Myocyte (in vitro differentiated cells): ENCODE results near the gene ACOD1. TPM values are rescaled to one million over a fixed set of nuclear protein-coding genes. Genes with fewer than 3 reads are reported as not detected.
"Not testable (repeated sequence)": the region's sequence is repeated elsewhere in the genome, so short reads cannot be mapped to it uniquely, and the experiment has no call there.

ENCODE experiments used
- DNase-seq: peaks from one replicate; pipeline ENCODE4 v3.0.0-alpha.2; 2012; ENCODE audit warnings: low read depth
- total RNA-seq: library from RNA; depleted of rRNA; stranded (reverse); fragments of >200 nt; gene quantifications from 2 replicates; pipeline ENCODE4 v1.2.3, GENCODE V29; 2014

The ACOD1 gene
- total RNA-seq, 1 donor from 2014 or later: not detected

DNA sequence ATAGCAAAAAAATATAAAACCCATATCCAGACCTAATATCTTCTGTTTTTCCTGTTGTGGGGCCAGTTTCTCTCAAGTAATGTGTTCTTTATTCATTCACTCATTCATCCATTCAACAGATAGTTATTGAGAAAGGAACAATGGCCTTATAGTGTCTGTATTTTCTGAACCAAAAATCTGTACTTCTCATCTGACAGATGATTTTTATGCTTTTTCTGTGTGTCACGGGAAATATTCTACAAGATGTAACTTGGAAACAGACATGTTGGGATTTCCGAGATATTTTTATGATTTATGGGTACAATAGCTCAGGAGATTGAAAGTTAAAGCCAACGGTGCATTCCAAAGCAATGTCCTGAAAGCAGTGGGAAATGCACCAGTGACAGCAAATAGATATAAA lies 5.7 kb downstream of the ACOD1 start:
- DNase-seq: no peak

DNA sequence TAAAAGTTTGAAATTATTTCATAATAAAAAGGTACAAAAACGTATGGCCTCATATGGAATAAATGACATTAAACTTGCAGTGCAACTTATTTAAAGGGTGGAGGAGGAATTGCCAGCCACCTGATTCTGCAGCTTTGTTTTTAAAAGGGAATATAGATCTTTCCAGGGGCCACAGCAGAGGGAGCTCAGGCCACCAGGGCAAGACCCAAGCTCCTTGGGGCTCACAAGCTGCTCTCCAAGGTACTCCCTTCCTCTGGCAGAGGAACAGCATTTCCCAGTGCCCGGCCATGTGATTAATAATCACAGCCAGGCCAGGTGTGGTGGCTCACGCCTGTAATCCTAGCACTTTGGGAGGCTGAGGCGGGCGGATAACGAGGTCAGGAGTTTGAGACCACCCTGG lies 6.2 kb downstream of the ACOD1 start:
- DNase-seq: no peak

DNA sequence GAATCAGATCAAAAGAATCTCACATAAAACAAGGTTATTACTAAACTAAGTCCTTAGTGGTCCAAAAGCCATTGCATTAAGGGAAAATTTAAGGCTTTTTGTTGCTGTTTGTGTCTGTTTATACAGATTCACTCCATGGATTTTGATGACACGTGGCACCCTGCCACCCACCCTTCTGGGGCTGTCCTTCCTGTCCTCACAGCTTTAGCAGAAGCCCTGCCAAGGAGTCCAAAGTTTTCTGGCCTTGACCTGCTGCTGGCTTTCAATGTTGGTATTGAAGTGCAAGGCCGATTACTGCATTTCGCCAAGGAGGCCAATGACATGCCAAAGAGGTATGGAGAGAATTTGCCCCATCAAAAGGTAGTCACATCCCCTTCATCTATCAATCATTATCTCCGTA lies 6.9 kb downstream of the ACOD1 start:
- no peak for DNase-seq

DNA sequence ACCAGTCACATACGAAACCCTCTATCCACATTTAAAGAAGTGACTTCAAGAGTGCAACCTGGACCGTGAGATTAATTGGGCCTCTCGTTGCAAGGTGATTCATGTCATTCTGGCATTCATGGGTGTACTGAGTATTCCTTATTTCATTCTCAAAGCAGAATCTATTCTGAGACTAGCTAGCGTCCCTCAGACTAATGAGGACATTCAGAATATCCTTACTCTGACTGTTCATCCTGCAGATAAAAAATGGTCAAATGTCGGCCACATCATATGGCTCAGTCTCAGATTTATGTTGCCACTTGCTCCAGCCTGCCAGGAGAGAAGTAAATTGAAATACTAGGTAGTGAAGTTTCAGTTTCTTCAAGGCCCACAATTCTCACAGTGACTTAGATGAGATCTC lies 7.3 kb downstream of the ACOD1 start:
- DNase-seq: no peak

DNA sequence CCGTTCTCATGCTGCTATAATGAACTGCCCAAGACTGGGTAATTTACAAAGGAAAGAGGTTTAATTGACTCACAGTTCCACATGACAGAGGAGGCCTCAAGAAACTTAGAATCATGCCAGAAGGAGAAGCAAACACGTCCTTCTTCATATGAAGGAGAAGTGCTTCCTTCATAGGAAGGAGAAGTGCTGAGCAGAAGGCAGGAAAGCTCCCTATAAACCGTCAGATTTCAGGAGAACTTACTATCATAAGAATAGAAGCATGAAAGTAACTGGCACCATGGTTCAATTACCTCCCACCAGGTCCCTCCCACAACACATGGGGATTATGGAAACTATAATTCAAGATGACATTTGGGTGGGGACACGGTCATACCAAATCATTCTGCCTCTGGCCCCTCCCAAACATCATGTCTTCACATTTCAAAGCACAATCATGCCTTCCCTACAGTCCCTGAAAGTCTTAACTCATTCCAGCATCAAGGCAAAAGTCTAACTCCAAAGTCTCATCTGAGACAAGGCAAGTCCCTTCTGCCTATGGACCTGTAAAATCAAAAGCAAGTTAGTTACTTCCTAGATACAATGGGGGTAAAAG lies 10.6 kb downstream of the ACOD1 start:
- no peak for DNase-seq

DNA sequence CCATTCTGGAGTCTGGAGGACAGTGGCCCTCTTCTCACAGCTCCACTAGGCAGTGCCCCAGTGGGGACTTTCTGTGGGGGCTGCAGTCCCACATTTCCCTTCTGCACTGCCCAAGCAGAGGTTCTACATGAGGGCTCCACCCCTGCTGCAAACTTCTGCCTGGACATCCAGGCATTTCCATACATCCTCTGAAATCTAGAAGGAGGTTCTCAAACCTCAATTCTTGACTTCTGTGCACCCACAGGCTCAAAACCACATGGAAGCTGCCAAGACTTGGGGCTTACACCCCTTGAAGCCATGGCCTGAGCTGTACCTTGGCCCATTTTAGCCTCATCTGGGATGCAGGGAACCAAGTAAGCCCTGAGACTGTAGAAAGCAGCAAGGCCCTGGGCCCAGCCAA lies 11.4 kb downstream of the ACOD1 start:
- DNase-seq: not testable (repeated sequence)

DNA sequence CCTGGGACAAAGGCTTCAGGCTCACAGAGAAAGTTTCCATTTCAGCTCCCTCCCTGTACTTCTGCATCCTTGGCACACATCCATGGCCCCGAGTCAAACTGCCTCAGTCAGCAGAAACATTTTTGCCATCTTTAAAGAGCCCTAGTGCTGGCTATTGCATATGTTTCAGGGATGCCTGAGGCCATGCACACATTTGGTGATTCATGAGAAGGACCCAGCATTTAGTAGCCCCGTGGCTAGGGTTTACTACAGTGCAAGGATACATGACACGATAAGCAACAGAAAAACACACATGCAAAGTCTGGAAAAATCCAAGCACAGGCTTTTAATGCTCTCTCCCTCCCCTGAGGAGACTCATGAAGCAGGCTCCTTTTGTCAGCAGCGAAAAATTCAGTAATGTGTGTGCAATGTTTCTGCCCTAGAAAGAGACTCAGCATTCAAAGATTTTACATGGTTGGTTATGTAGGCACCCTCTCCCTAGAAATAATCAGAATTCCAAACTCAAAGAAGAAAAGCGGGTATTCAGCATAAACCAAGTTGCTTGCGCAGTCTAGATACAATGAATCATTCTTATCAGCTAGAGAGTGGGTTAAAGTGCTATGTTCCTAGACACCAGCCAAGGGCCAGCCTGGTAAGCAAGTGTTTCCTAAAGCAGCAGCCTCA lies 17.6 kb downstream of the ACOD1 start:
- DNase-seq: peak; percentile 56

DNA sequence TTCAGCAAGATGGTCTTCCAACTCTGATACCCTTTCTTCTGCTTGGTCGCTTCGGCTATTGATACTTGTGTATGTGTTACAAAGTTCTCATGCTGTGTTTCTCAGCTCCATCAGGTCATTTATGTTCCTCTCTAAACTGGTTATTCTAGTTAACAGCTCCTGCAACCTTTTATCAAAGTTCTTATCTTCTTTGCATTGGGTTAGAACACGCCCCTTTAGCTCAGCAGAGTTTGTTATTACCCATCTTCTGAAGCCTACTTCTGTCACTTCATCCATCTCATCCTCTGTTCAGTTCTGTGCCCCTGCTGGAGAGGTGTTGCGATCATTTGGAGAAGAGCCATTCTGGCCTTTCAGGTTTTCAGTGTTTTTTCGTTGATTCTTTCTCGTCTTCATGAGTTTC lies 18.7 kb downstream of the ACOD1 start:
- no peak for DNase-seq

DNA sequence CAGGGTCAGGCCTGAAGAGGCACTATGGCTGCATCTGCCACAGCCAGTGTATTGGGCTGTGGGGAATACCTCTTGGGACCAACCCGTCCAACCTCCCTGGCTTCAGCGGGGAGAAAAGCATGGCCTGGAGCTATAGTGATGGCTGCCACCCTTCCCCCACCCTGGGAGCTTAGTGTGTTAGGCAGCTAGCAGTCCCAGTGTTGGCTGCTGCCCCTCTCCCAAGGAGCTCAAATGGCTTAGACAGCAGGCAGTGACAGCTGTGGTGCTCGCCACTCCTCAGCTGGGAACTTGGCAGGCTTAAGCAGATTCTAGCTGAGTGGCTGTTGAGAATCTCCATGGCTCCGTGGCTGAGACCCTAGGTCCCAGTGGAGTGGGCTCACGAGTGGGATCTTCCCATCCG lies 19.7 kb downstream of the ACOD1 start:
- DNase-seq: peak; percentile 92

DNA sequence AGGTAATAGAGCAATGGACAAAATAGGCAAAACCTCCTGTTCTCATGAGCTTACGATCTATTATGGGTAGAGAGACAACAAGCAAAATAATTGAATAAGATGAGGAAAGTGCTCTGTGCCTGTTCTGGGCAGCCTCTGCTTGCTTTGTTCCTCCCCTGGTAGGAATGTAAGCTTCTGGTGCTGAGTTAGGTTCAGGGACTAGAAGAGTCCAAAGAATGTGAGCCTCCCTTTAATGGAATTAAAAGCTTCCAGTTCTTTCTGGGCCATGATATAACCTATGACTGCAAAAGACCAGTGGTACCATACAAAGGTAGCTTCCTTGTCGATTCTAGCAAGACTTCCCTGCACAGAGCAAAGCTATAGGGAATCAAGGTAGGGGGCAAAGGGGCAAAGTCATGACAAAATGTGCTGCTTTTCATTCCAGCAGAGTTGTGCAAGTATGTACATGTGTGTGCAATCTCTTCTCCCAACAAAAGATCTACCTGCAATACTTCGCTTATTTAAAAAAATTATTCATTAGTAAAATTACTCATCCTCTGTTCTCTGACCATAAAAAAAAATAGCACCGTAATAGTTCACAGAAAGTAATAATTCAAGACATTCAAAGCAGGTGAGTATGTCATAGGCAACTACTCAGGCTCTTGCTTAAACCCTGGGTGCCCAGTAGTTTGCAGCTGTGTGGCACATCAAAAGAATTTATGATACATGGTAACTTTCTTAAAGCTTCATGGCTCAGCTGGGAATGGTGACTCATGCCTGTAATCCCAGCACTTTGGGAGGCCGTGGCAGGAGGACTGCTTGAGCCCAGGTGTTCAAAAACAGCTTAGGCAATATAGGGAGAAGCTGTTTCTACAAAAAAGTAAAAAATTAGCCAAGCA lies 21.4 kb downstream of the ACOD1 start:
- DNase-seq: no peak

DNA sequence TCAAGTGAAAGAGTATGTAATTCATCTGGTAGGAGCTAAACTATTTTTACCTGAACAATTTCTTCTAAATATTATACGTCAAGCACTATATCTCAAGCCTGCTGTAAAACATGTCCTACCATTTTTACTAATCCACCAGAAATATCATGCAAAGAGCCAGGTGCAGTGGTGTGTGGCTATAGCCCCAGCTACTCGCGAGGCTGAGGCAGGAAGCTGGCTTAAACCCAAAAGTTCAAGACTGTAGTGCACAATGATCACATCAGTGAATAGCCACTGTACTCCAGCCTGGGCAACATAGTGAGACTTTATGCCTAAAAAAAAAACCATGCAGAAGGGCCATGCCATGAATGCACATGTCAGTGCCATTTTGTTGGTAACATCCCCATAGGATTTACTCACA lies 22.9 kb downstream of the ACOD1 start:
- no peak for DNase-seq

DNA sequence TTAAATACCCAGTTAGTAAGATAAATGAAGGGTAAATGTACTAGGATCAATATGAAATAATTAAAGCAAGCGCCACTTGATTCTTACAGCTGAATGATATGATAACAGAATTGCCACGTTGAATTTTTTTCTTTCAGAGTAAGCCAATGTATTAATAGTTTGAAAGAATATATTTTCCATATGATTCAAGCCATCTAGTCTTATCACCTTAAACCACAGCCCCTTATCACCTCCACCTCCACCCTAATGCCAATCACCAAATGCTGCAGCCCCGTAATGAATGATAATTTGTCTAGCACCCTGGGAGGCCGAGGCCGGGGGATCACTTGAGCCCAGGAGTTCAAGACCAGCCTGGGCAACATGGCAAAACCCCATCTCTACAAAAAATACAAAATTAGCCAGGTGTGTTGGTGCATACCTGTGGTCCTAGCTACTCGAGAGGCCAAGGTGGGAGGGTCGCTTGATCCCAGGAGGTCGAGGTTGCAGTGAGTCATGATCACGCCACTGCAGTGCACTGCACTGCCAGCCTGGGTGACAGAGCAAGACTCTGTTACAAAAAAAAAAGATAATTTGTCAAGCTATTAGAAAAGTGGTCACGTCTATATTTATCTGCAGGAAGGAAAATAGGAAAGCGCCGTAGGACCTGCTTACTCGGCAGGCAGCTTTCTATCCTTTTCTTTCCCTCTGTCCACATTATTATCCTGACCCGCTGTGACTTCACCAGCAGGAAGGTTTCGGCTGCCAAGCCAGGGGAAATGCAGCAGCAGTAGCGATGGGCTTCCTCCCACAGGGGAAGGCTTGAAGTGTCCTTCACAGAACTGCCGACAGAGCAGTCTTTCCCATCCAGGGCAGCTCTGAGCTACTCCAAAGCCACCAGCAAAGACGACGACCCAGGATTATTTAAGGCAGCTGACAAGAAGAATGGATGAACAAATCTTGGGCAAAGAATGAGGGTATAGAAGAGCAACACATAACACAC lies 23.8 kb downstream of the ACOD1 start:
- no peak for DNase-seq

DNA sequence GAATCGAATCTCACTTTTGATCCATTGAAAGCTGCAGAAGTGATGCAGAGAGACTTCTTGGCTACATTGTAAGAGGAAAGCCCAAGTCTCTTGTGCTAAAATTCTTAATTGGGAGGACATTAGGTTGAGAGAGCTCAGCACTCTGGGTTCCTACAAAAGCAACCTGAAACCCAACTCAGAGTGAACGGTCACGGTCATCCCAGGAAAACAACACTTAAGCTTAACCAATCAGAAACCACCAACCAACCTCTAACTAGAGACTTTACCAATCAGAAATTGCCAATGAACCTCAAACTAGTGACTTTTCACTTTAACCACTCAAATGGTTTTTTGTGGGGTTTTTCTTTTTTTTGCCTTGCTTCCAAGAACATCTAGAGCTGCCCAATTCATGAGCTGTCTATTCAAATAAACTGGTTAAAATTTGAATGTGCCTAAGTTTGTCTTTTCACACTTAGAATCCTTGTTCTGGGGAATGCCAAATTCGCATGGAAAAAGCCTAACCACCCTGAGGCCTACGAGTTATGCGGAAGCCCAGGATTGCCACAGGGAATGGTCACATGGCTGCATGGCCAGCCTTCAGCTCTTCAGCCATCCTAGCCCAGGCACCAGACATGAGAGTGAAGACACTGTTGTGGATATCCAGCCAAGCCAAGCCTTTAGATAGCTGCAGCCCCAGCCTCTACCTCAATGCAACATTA lies 25.8 kb downstream of the ACOD1 start:
- no peak for DNase-seq

DNA sequence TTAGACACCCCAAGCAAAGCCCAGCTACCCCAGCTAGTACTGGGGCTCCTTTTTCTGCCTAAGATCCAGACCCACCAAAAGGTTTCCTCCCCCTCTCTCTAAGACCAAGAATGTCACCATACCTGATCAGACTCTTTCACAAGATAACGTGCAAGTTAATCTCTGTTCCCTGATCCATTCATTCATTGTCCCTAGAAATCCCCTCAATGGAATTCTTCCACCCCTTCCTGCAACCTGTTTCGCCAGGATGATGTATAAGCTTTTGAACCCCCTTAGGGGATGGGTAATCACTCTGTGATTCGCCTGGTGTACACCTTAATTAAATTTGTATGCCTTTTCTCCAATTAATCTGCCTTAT lies 26.3 kb downstream of the ACOD1 start:
- no peak for DNase-seq

DNA sequence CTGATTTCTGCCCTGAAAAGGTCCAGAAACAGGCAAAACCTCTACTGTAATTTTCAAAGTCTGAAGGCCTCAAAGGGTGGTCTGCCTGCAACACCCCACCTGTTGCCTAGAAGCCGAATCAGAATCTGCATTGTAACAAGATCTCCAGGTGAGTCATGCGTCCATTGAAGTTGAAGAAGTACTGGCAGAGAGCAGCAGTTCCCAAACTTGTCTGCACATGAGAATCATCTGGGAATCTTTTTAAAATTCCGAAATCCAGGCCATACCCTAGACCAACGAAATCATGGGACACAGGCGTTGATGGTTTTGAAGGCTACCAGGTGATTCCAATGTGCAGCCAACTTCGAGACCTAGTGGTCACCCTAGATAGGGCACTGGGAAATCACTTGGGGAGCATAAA lies 27.6 kb downstream of the ACOD1 start:
- no peak for DNase-seq

DNA sequence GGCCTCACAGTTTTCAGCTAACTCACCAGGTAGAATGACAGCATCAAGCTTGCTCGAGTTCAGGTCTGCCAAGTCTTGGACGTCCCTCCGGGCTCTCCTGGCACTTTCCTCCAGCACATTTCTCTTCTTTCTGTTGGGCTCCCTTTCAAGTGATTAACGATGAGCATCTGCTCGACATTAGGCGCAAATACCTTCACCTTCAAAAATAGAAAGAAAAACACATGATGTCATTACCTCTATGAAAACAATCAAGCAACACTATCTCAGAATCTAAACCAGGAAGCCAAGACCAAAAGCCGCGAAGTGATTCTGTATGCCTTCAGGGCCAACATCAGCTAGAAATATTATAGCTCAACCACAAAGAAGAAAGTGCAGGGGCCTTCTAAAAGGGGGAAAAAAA lies 28.2 kb downstream of the ACOD1 start:
- DNase-seq: no peak

DNA sequence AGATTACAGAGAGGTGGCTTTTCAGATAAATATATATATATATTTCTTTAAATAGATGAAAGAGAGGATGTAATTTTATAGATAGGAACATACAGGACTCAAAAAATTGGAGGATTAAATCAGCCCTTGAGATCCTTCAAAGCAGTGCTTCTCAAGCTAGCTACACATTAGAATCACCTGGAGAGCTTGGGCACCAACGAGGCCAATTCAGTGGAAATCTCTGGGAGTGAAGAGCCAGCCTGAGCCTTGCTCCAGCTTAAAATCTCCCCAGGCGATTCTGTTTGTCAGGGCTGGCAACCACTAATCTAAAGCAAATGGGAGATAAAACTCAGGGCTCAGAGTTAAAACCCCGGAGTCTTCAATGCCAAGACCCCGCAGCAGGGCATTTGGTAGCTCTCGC lies 28.6 kb downstream of the ACOD1 start:
- DNase-seq: no peak

DNA sequence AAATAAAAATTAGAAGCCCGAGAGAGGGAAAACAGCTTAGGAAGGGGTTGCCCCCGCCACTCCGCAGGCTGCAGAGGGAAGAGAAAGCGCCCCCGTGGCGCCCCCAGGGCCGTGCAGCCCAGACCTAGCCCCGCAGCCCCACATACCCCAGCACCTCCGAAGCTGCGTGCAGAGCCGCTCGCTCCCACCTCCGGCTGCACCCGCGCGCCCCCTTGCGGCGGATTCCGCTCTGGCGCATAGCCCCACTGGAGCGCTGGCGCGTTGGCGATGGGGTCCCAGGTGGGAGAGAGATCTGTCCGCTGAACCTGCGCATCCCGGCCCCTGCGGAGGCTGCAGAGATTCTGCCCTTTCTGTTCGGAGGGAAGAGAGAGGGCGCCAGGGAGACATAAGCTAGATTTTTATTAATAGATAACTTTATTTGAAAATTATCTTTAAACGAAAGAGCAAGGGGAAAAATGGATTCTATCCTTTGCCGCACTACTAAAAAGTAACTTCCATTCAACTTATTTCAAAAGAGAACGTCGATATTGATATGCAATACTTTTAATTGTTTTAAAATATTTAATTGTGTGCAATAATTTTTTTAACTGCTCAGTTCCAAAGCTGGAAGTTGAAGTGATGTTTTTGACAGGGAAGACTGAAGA lies 31.9 kb downstream of the ACOD1 start:
- peak; percentile 66 for DNase-seq

DNA sequence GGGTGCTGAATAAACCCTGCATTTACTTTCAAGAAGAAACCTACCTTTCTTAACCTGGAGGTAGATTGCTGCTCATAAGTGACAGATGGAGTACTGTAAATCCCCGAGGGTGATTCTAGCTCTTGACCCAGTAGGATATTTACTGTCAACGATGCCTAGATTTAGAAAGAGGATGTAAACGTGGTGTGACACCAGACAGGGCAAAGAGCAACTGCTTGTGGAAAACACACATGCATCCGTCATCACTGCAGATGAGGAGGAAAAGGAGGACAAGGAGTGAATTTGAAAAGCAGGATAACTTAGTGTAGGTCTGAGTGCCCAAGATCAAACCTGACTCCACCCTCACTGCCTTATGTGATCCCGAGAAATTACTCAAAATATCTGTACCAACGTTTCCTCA lies 33.8 kb downstream of the ACOD1 start:
- no peak for DNase-seq

DNA sequence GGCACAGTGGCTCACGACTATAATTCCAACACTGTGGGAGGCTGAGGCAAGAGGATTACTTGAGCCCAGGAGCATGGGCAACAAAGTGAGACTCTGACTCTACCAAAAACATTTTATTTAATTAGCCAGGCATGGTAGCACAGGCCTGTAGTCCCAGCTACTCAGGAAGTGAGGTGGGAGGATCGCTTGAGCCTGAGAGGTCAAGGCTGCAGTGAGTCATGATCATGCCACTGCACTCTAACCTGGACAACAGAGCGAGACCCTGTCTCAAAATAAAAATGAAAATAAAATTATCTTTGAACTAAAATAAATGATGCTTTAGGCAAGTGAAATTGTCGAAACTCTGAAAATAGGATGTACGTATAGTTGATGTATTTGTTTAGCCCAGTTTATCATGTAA lies 35.4 kb downstream of the ACOD1 start:
- no peak for DNase-seq
